GM23338 (cell line): ENCODE data around the gene MAP1LC3B. TPM values are rescaled to one million over a fixed set of nuclear protein-coding genes. Genes with fewer than 3 reads are reported as not detected.

Experiments
- ATAC-seq: fragments of 200-7000 bp; cut with Tn5 transposase; 3 replicates; pipeline ENCODE4 v1.9.1; 2020
- DNase-seq: peaks from one replicate; pipeline ENCODE4 v3.0.0-alpha.2; 2015; ENCODE audit warnings: low spot score
- H2AFZ ChIP-seq: fragments of 200-600 bp; sonication (generic); 2 replicates; pipeline ENCODE4 v1.8.0; 2016; ENCODE audit warnings: antibody characterized with exemption, mild to moderate bottlenecking, moderate library complexity
- H3F3A ChIP-seq: fragments of 200-600 bp; sonication (generic); replicated peaks from 2 replicates; pipeline ENCODE4 v1.8.0; 2017; ENCODE audit warnings: antibody characterized with exemption, mixed run types, low read depth
- H3K27ac ChIP-seq: fragments of 200-600 bp; sonication (generic); 2 replicates; pipeline ENCODE4 v1.6.1; 2016; ENCODE audit warnings: low read depth
- H3K27me3 ChIP-seq: fragments of 200-600 bp; sonication (generic); 2 replicates; pipeline ENCODE4 v1.8.0; 2016; ENCODE audit warnings: mild to moderate bottlenecking, mixed run types, moderate library complexity; ENCODE audit not compliant: insufficient read depth
- H3K36me3 ChIP-seq: fragments of 200-600 bp; sonication (generic); 2 replicates; pipeline ENCODE4 v1.8.0; 2016; ENCODE audit warnings: mild to moderate bottlenecking; ENCODE audit not compliant: insufficient read depth
- H3K4me1 ChIP-seq: fragments of 200-600 bp; sonication (generic); 2 replicates; pipeline ENCODE4 v1.8.0; 2016; ENCODE audit warnings: mild to moderate bottlenecking, moderate library complexity; ENCODE audit not compliant: insufficient read depth
- H3K4me2 ChIP-seq: fragments of 200-600 bp; sonication (generic); 2 replicates; pipeline ENCODE4 v1.7.1; 2017; ENCODE audit warnings: mixed run types
- H3K4me3 ChIP-seq: fragments of 200-600 bp; sonication (generic); 2 replicates; pipeline ENCODE4 v1.6.1; 2016; ENCODE audit warnings: mixed run types
- H3K79me2 ChIP-seq: fragments of 200-600 bp; sonication (generic); replicated peaks from 2 replicates; pipeline ENCODE4 v1.8.0; 2017; ENCODE audit warnings: mild to moderate bottlenecking; ENCODE audit not compliant: insufficient read depth
- H3K9me2 ChIP-seq: fragments of 200-600 bp; sonication (generic); 2 replicates; pipeline ENCODE4 v1.8.0; 2017; ENCODE audit not compliant: insufficient read depth
- H4K20me1 ChIP-seq: fragments of 200-600 bp; sonication (generic); replicated peaks from 2 replicates; pipeline ENCODE4 v1.8.0; 2017; ENCODE audit warnings: mild to moderate bottlenecking; ENCODE audit not compliant: insufficient read depth
- H3K27ac Mint-ChIP-seq: 2 replicates; pipeline ENCODE4 v1.8.0; 2020; ENCODE audit warnings: inconsistent platforms, mild to moderate bottlenecking, moderate library complexity, mixed read lengths
- H3K27me3 Mint-ChIP-seq: 3 replicates; pipeline ENCODE4 v1.8.0; 2022; ENCODE audit warnings: low read depth, mild to moderate bottlenecking, moderate library complexity, mixed read lengths, inconsistent platforms; ENCODE audit not compliant: insufficient read depth, poor library complexity
- H3K36me3 Mint-ChIP-seq: 3 replicates; pipeline ENCODE4 v1.8.0; 2021; ENCODE audit warnings: low read depth, mild to moderate bottlenecking, inconsistent platforms, moderate library complexity, mixed read lengths
- H3K4me1 Mint-ChIP-seq: 3 replicates; pipeline ENCODE4 v1.8.0; 2020; ENCODE audit warnings: mild to moderate bottlenecking, inconsistent platforms, mixed read lengths
- H3K4me3 Mint-ChIP-seq: 3 replicates; pipeline ENCODE4 v1.8.0; 2021; ENCODE audit warnings: moderate library complexity, mild to moderate bottlenecking, inconsistent platforms, mixed read lengths
- H3K9me3 Mint-ChIP-seq: 3 replicates; pipeline ENCODE4 v1.8.0; 2020; ENCODE audit warnings: moderate library complexity, mild to moderate bottlenecking, inconsistent platforms, mixed read lengths
- CREB1 ChIP-seq: fragments of 250-450 bp; sonication (Bioruptor Pico); IDR thresholded peaks from 2 replicates; pipeline ENCODE4 v1.5.0; 2020; ENCODE audit warnings: low read depth, mild to moderate bottlenecking, moderate library complexity
- EZH2 ChIP-seq: fragments of 200-600 bp; sonication (generic); IDR thresholded peaks from one replicate; pipeline ENCODE4 v1.8.0; 2017; ENCODE audit warnings: antibody characterized with exemption, mild to moderate bottlenecking, low read depth; ENCODE audit not compliant: unreplicated experiment
- EZH2phosphoT487 ChIP-seq: fragments of 200-600 bp; sonication (generic); IDR thresholded peaks from one replicate; pipeline ENCODE4 v1.8.1; 2018; ENCODE audit warnings: antibody characterized with exemption; ENCODE audit not compliant: unreplicated experiment
- JUNB ChIP-seq: IDR thresholded peaks from one replicate; pipeline ENCODE4 v1.6.1; 2016; ENCODE audit warnings: antibody characterized with exemption; ENCODE audit not compliant: unreplicated experiment
- NANOG ChIP-seq: IDR thresholded peaks from 2 replicates; pipeline ENCODE4 v1.6.1; 2016; ENCODE audit warnings: antibody characterized with exemption, borderline replicate concordance
- POLR2AphosphoS5 ChIP-seq: IDR thresholded peaks from 2 replicates; pipeline ENCODE4 v1.6.1; 2016; ENCODE audit warnings: antibody characterized with exemption, low read depth
- STAT1 ChIP-seq: IDR thresholded peaks from one replicate; pipeline ENCODE4 v1.6.1; 2016; ENCODE audit warnings: antibody characterized with exemption; ENCODE audit not compliant: unreplicated experiment
- ZNF114 ChIP-seq: fragments of 250-450 bp; sonication (Bioruptor Pico); IDR thresholded peaks from 2 replicates; pipeline ENCODE4 v1.5.0; 2020; ENCODE audit warnings: mild to moderate bottlenecking, moderate library complexity
- ZNF331 ChIP-seq: fragments of 250-450 bp; sonication (Bioruptor Pico); IDR thresholded peaks from 2 replicates; pipeline ENCODE4 v1.5.0; 2020; ENCODE audit warnings: low read depth, mild to moderate bottlenecking, moderate library complexity
- polyA plus RNA-seq: library from polyadenylated mRNA; unstranded; fragments of >200 nt; fragmentation: Nextera tagmentation; extraction: Ambion mirVana; gene quantifications from 2 replicates; pipeline ENCODE4 v1.2.1, GENCODE V29; 2016
- total RNA-seq: library from RNA; depleted of rRNA; stranded (reverse); fragments of >200 nt; shearing (Covaris generic); gene quantifications from 2 replicates; pipeline ENCODE4 v1.2.3, GENCODE V29; 2014
- TF ChIP-seq, protein P1 (sequence below): IDR thresholded peaks from 2 replicates; pipeline ENCODE4 v1.6.1; 2016; ENCODE audit warnings: antibody characterized with exemption
- TF ChIP-seq, protein P2 (sequence below): fragments of 250-450 bp; sonication (Bioruptor Pico); IDR thresholded peaks from 2 replicates; pipeline ENCODE4 v1.5.0; 2020; ENCODE audit warnings: mild to moderate bottlenecking, moderate library complexity
- TF ChIP-seq, protein P3 (sequence below), 2 experiments: fragments of 200-600 bp in 1 of 2; sonication (generic) in 1 of 2; conservative IDR thresholded peaks; 2 replicates each; pipeline versions ENCODE4 v1.5.1 to v1.6.1; 2016 to 2017; ENCODE audit warnings: antibody characterized with exemption in 2 of 2, low read depth in 2 of 2, mild to moderate bottlenecking in 2 of 2, moderate library complexity in 1 of 2
- TF ChIP-seq, protein P4 (sequence below): IDR thresholded peaks from one replicate; pipeline ENCODE4 v1.6.1; 2018; ENCODE audit warnings: antibody characterized with exemption; ENCODE audit not compliant: unreplicated experiment

Gene MAP1LC3B
- total and polyA plus RNA-seq, 2 experiments from 2014 or later = 35.9 to 80.2 TPM

DNA sequence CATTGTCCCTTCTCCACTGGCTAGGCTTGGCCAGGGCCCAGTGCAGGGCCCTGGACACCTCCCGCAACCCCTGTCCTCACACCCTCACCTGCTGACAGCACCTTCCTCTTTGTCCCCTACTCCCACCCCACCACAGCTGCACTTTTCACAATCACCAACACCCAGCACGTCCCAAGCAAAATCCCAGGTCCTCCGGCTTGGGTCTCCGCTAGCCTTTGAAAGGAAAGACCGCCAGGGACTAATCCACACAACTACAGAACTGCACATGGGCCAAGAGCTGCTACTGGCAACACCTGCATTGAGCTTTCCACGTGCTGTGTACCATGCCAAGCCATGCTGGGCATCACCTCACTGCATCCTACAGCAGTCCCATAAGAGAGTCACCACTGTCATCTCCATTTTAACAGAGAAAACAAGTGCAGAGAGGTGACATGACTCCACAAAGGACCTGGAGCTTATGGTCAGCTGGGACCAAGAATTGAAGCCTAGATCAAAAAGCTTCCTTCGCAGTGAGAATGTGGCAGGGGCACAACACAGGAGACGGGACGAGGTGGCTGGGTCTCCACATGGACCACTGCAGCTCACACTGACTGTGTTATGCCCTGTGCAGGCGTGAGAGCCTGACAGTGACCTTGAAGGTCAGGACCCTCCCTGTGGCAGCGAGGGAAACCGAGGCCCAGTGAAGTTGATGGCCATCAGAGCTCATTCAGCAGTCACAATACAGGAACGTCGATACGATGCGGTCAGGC is 31.1 kb upstream of the MAP1LC3B start:
- no peaks in the 10 kb centered on the region for H3F3A ChIP-seq
- DNase-seq (no peak), ATAC-seq (no peak)
- no peaks in the 10 kb centered on the region for H3K4me1 ChIP-seq
- H3K27me3 ChIP-seq = no peaks in the 10 kb centered on the region
- peaks cover 4% of the 10 kb centered on the region; the same call in 2 of the 3 replicates for H3K4me1 Mint-ChIP-seq
- H3K27ac ChIP-seq = no peak overlapping the region
- H3K36me3 Mint-ChIP-seq = peaks cover 9% of the 10 kb centered on the region; the same call in 2 of the 3 replicates
- TF ChIP-seq ZNF331 (CRISPR knock-in tag) (no peak), CREB1 (no peak), STAT1 (no peak), EZH2phosphoT487 (no peak), POLR2AphosphoS5 (no peak), NANOG (no peak), ZNF114 (CRISPR knock-in tag) (no peak), EZH2 (no peak), JUNB (no peak)
- TF ChIP-seq, protein P1, sequence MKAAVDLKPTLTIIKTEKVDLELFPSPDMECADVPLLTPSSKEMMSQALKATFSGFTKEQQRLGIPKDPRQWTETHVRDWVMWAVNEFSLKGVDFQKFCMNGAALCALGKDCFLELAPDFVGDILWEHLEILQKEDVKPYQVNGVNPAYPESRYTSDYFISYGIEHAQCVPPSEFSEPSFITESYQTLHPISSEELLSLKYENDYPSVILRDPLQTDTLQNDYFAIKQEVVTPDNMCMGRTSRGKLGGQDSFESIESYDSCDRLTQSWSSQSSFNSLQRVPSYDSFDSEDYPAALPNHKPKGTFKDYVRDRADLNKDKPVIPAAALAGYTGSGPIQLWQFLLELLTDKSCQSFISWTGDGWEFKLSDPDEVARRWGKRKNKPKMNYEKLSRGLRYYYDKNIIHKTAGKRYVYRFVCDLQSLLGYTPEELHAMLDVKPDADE = no peak
- TF ChIP-seq, protein P2, sequence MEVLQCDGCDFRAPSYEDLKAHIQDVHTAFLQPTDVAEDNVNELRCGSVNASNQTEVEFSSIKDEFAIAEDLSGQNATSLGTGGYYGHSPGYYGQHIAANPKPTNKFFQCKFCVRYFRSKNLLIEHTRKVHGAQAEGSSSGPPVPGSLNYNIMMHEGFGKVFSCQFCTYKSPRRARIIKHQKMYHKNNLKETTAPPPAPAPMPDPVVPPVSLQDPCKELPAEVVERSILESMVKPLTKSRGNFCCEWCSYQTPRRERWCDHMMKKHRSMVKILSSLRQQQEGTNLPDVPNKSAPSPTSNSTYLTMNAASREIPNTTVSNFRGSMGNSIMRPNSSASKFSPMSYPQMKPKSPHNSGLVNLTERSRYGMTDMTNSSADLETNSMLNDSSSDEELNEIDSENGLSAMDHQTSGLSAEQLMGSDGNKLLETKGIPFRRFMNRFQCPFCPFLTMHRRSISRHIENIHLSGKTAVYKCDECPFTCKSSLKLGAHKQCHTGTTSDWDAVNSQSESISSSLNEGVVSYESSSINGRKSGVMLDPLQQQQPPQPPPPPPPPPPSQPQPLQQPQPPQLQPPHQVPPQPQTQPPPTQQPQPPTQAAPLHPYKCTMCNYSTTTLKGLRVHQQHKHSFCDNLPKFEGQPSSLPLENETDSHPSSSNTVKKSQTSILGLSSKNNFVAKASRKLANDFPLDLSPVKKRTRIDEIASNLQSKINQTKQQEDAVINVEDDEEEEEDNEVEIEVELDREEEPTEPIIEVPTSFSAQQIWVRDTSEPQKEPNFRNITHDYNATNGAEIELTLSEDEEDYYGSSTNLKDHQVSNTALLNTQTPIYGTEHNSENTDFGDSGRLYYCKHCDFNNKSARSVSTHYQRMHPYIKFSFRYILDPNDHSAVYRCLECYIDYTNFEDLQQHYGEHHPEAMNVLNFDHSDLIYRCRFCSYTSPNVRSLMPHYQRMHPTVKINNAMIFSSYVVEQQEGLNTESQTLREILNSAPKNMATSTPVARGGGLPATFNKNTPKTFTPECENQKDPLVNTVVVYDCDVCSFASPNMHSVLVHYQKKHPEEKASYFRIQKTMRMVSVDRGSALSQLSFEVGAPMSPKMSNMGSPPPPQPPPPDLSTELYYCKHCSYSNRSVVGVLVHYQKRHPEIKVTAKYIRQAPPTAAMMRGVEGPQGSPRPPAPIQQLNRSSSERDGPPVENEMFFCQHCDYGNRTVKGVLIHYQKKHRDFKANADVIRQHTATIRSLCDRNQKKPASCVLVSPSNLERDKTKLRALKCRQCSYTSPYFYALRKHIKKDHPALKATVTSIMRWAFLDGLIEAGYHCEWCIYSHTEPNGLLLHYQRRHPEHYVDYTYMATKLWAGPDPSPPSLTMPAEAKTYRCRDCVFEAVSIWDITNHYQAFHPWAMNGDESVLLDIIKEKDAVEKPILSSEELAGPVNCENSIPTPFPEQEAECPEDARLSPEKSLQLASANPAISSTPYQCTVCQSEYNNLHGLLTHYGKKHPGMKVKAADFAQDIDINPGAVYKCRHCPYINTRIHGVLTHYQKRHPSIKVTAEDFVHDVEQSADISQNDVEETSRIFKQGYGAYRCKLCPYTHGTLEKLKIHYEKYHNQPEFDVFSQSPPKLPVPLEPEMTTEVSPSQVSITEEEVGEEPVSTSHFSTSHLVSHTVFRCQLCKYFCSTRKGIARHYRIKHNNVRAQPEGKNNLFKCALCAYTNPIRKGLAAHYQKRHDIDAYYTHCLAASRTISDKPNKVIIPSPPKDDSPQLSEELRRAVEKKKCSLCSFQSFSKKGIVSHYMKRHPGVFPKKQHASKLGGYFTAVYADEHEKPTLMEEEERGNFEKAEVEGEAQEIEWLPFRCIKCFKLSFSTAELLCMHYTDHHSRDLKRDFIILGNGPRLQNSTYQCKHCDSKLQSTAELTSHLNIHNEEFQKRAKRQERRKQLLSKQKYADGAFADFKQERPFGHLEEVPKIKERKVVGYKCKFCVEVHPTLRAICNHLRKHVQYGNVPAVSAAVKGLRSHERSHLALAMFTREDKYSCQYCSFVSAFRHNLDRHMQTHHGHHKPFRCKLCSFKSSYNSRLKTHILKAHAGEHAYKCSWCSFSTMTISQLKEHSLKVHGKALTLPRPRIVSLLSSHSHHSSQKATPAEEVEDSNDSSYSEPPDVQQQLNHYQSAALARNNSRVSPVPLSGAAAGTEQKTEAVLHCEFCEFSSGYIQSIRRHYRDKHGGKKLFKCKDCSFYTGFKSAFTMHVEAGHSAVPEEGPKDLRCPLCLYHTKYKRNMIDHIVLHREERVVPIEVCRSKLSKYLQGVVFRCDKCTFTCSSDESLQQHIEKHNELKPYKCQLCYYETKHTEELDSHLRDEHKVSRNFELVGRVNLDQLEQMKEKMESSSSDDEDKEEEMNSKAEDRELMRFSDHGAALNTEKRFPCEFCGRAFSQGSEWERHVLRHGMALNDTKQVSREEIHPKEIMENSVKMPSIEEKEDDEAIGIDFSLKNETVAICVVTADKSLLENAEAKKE (CRISPR knock-in tag) = no peak
- TF ChIP-seq, protein P3, sequence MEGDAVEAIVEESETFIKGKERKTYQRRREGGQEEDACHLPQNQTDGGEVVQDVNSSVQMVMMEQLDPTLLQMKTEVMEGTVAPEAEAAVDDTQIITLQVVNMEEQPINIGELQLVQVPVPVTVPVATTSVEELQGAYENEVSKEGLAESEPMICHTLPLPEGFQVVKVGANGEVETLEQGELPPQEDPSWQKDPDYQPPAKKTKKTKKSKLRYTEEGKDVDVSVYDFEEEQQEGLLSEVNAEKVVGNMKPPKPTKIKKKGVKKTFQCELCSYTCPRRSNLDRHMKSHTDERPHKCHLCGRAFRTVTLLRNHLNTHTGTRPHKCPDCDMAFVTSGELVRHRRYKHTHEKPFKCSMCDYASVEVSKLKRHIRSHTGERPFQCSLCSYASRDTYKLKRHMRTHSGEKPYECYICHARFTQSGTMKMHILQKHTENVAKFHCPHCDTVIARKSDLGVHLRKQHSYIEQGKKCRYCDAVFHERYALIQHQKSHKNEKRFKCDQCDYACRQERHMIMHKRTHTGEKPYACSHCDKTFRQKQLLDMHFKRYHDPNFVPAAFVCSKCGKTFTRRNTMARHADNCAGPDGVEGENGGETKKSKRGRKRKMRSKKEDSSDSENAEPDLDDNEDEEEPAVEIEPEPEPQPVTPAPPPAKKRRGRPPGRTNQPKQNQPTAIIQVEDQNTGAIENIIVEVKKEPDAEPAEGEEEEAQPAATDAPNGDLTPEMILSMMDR (conservative IDR thresholded peaks at IDR 0.05; ENCODE audit: low read depth in 2 of 2) = no peak
- TF ChIP-seq, protein P4, sequence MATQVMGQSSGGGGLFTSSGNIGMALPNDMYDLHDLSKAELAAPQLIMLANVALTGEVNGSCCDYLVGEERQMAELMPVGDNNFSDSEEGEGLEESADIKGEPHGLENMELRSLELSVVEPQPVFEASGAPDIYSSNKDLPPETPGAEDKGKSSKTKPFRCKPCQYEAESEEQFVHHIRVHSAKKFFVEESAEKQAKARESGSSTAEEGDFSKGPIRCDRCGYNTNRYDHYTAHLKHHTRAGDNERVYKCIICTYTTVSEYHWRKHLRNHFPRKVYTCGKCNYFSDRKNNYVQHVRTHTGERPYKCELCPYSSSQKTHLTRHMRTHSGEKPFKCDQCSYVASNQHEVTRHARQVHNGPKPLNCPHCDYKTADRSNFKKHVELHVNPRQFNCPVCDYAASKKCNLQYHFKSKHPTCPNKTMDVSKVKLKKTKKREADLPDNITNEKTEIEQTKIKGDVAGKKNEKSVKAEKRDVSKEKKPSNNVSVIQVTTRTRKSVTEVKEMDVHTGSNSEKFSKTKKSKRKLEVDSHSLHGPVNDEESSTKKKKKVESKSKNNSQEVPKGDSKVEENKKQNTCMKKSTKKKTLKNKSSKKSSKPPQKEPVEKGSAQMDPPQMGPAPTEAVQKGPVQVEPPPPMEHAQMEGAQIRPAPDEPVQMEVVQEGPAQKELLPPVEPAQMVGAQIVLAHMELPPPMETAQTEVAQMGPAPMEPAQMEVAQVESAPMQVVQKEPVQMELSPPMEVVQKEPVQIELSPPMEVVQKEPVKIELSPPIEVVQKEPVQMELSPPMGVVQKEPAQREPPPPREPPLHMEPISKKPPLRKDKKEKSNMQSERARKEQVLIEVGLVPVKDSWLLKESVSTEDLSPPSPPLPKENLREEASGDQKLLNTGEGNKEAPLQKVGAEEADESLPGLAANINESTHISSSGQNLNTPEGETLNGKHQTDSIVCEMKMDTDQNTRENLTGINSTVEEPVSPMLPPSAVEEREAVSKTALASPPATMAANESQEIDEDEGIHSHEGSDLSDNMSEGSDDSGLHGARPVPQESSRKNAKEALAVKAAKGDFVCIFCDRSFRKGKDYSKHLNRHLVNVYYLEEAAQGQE = no peak
- H3K27me3 Mint-ChIP-seq = peaks cover 2% of the 10 kb centered on the region
- H3K4me3 ChIP-seq = no peak overlapping the region
- no peak overlapping the region for H3K4me3 Mint-ChIP-seq
- H2AFZ ChIP-seq = no peak overlapping the region
- no peak overlapping the region for H3K4me2 ChIP-seq
- H3K9me2 ChIP-seq = no peaks in the 10 kb centered on the region
- H3K79me2 ChIP-seq = peaks cover 23% of the 10 kb centered on the region
- peaks cover under 1% of the 10 kb centered on the region; the same call in 1 of the 2 replicates for H4K20me1 ChIP-seq
- no peak overlapping the region for H3K27ac Mint-ChIP-seq
- no peaks in the 10 kb centered on the region; the same call in 1 of the 2 replicates for H3K36me3 ChIP-seq
- H3K9me3 Mint-ChIP-seq = no peaks in the 10 kb centered on the region
